ENCODE measurements around the gene FBXO31. TPM values are rescaled to one million over a fixed set of nuclear protein-coding genes. Genes with fewer than 3 reads are reported as not detected.
"Not testable (repeated sequence)": the region's sequence is repeated elsewhere in the genome, so short reads cannot be mapped to it uniquely, and the experiment has no call there.

FBXO31 gene
- total RNA-seq, 1 donor from 2014 or later: 25.6 TPM

DNA sequence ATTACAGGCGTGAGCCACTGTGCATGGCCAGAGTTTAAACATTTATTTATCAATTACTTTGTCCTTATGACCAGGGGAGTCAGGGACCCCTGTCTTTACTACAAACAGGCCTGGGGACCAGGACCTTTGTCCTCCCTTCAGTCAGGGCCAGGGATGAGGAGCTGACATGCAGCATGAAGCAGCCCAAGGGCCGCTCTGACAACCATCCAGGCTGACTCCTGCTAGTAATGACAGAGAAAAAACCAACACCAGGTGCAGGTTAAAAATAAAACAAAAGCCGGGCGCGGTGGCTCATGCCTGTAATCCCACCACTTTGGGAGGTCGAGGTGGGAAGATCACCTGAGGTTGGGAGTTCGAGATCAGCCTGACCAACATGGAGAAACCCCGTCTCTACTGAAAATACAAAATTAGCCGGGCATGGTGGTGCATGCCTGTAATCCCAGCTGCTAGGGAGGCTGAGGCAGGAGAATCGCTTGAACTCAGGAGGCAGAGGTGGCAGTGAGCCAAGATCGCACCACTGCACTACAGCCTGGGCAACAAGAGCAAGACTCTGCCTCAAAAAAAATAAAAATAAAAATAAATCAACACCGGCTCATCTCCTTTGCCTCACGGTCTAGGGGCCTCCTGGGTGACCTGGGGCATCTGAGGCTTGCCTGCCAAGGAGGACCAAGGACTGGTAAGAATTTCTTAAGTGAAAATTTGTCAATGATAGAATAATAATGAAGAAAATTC is 20.6 kb downstream of the FBXO31 start:
- not testable (repeated sequence) for DNase-seq

GRCh38 chr16:87361916-87362619 is 21.5 kb downstream of the FBXO31 start:
- DNase-seq: no peak

DNA sequence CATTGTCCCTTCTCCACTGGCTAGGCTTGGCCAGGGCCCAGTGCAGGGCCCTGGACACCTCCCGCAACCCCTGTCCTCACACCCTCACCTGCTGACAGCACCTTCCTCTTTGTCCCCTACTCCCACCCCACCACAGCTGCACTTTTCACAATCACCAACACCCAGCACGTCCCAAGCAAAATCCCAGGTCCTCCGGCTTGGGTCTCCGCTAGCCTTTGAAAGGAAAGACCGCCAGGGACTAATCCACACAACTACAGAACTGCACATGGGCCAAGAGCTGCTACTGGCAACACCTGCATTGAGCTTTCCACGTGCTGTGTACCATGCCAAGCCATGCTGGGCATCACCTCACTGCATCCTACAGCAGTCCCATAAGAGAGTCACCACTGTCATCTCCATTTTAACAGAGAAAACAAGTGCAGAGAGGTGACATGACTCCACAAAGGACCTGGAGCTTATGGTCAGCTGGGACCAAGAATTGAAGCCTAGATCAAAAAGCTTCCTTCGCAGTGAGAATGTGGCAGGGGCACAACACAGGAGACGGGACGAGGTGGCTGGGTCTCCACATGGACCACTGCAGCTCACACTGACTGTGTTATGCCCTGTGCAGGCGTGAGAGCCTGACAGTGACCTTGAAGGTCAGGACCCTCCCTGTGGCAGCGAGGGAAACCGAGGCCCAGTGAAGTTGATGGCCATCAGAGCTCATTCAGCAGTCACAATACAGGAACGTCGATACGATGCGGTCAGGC is 22.5 kb downstream of the FBXO31 start:
- DNase-seq: no peak

- no peak for DNase-seq
Measured at GRCh38 chr16:87359121-87359520, 24.5 kb downstream of the FBXO31 start.

DNA sequence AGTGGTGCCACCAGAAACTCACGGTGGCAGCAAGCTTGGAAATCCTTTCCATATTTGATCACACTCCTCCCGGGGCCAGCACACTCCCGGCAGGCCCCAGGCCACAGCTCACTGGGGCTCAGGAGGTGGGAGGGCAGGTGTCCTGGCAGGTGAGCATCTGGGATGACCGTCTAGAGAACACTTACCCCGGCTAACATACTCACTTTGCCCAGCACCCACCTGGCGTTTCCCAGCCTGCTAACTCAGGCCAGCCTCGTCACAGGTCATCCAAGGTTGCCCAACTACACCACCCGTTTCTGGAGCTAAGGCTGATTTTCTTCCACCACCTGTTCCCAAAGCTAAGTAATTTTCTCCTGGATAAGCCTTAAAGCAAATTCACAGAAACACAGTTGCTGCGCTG is 24.9 kb downstream of the FBXO31 start:
- DNase-seq: no peak

DNA sequence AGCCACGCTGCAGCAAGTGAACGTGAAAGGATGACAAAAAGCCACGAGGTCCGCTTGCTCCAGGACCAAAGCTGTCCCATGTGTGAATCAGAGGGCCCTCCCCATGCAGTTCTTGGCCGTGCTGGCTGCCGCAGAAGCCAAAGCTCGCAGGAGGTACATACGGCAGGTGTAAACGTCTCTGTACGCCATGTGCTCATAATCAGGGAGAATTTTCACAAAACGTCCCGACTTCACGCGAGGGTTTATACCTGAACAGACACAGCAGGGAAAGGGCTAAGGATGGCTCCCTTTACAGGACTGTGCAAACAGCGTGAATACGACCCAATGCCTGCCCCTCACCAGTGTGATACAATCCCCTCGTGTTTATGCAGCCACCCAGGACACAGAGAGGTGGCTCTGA is 25.3 kb downstream of the FBXO31 start:
- DNase-seq: no peak

- no peak for DNase-seq
Measured at GRCh38 chr16:87356491-87356853, 27.1 kb downstream of the FBXO31 start.

GRCh38 chr16:87353613-87354012 is 30.0 kb downstream of the FBXO31 start:
- DNase-seq: no peak

GRCh38 chr16:87352818-87353217 is 30.8 kb downstream of the FBXO31 start:
- no peak for DNase-seq

DNA sequence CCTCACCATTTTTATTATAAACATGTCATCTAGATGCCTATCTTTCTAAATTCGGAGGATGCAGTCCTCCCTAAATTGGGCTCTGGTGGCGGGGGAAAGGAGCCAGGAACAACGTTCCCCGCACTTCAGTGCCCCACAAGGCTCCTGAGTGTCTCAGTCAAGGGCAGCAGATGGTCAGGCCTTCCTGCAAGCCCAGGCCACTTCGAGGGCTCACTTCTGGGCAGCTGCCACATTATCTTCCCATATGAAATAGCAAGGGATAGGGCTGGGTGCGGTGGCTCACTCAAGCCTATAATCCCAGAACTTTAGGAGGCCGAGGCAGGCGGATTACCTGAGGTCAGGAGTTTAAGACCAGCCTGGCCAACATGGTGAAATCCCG is 32.3 kb downstream of the FBXO31 start:
- DNase-seq: no peak

- peak; percentile 70 for DNase-seq
Measured at GRCh38 chr16:87350681-87351319, 32.8 kb downstream of the FBXO31 start.

GRCh38 chr16:87350031-87350430 is 33.5 kb downstream of the FBXO31 start:
- no peak for DNase-seq

DNA sequence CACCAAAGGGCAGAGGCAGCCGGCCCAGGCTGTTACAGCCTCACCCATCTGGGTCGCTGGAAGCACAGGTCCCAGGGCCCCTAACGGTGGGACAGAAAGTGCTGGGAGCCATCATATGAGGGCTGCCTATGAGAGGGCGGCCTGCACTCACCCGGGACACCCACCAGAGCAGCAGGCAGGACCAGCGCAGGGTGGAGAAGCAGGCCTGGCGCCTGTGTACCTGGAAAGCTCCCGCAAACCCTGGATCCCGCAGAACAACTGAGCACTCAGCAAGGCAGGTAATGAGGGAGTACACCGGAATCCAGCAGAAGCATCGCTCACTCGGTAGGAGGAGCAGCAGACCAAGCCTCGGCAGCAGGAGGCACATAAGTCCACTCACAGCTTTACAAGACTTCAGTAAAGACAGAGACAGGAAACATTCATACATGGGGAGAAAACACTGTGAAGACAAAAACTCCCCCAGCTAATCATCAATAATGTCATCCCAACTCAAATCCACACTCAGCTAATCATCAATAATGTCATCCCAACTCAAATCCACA is 34.9 kb downstream of the FBXO31 start:
- no peak for DNase-seq

GRCh38 chr16:87347932-87348615 is 35.5 kb downstream of the FBXO31 start:
- DNase-seq: no peak

DNA sequence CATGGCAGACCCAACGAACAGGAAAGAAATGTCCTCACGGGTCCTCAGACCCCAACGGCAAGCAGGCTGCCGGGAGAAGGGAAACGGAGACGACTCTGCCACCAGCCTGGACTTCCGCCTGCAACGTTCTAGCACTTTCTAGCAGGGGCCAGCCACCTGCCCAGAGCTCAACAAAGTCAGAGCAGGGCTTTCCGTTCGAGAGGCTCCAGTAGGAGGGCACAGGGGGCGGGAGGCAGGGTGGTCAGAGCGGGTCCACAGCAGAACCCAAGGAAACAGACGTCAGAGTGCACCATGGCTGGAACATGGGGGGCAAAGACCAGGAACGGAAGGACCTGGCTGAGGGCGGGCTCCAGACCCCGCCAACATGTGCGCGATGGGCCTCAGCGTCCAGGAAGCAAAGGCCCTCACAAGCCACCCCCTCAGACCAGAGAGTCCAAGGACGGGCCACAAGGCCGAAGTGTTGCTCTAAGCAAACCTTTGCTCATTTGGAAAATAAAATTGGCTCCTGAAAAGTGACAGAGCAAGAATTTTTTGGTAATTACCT is 37.0 kb downstream of the FBXO31 start:
- no peak for DNase-seq

- DNase-seq: no peak
Measured at GRCh38 chr16:87345726-87346424, 37.7 kb downstream of the FBXO31 start.

DNA sequence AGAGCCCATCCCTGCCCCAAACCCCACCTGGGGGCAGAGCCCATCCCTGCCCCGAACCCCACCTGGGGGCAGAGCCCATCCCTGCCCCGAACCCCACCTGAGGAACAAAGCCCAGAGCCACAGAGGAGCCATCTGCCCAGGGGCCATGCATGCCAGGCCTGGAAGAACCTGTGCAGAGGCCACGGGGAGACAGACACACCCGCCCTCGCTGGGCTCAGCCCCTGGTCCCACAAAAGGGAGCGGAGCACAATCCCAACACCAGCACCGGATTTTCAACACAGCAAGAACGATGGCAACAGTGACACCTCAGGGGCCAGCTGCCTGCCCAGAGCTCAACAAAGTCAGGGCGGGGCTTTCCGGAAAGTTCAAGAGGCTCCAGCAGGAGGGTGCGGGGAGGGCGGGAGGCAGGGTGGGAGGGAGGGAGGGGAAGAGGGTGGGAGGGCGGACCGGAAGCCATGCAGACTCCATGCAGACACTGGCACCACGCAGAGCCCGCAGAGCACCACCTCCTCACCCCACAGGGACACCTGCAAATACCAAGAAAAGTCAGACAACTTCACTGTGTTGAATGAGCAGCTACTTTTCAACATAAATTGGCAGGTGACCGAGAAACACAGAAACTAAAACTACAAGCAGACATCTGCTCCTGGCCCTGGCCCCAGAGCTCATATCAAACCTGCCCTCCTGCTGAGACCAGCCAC is 38.5 kb downstream of the FBXO31 start:
- DNase-seq: no peak

DNA sequence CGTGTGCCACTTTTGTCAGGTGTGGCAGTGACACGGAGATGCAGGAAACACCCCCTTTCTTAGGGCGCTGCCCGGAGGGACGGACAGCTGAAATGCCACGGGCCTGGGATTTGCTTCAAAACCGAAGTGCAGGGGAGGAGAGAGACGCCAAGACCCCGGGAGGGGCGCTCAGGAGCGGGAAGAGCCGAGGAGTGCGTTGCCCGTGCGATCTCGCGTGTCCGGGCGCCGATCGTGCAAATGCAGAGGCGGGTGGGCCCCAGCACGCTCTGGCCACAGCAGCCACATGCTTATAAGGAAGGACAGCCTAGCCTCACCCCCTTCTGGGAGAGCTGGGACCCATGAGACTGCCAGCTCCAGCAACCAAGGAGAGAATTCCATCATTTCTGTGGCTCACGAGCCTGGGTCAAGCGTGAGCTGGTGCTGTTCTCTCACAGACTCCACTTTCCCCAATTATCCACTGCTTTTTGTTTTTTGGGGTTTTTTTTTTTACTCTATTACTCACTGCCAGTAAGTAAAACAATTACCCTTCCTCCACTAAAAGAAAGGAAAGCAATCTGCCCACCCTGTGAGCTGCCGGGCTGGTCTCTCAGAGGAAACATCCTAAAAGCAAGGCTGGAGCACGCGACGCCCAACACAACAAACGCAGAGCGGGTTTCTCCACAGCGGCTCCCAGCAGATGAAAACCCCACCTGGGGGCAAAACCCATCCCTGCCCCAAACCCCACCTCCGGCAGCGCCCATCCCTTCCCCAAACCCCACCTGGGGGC is 39.2 kb downstream of the FBXO31 start:
- DNase-seq: no peak

DNA sequence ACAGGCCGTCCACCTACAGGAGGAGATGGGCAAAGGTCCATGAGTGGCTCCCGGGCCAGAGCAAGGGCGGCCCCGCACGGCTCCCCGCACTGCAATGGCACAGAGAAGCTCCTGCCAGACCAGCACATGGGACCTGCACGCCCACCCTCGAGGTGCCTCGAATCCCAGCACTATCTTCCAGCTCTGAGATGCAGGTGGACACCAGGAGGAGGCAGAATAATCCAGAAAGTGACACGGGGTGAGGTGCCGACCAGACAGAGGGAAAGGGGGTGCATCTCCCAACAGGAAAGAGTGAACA is 39.9 kb downstream of the FBXO31 start:
- no peak for DNase-seq

All from occipital lobe (tissue), 2 donors.